ENCODE data around the gene ADGRF5. TPM values are rescaled to one million over a fixed set of nuclear protein-coding genes. Genes with fewer than 3 reads are reported as not detected.

The ADGRF5 gene
- total and polyA plus RNA-seq, 2 experiments from 2014 or later, result not detected

GRCh38 chr6:46918806-46919205, 2.9 kb downstream of the ADGRF5 start:
- no peak for TF ChIP-seq ZNF114 (CRISPR knock-in tag; IDR thresholded peaks at IDR 0.05)
- TF ChIP-seq ZNF331 (CRISPR knock-in tag; IDR thresholded peaks at IDR 0.05; ENCODE audit: low read depth), result no peak
- TF ChIP-seq CTCF (conservative IDR thresholded peaks at IDR 0.05; ENCODE audit: low read depth in 2 of 2), result no peak
- no peak for TF ChIP-seq ZNF462 (CRISPR knock-in tag; IDR thresholded peaks at IDR 0.05)
- no peak for TF ChIP-seq EZH2phosphoT487 (IDR thresholded peaks at IDR 0.05; ENCODE audit: unreplicated experiment)
- no peak for TF ChIP-seq CREB1 (CRISPR knock-in tag; IDR thresholded peaks at IDR 0.05; ENCODE audit: low read depth)
- TF ChIP-seq EZH2 (IDR thresholded peaks at IDR 0.05; ENCODE audit: low read depth, unreplicated experiment), result no peak
- TF ChIP-seq ETS1 (IDR thresholded peaks at IDR 0.05), result no peak
- no peak for TF ChIP-seq REST (IDR thresholded peaks at IDR 0.05; ENCODE audit: unreplicated experiment)
- no peak for TF ChIP-seq STAT1 (IDR thresholded peaks at IDR 0.05; ENCODE audit: unreplicated experiment)
- no peak for TF ChIP-seq NANOG (IDR thresholded peaks at IDR 0.05; ENCODE audit: borderline replicate concordance)
- TF ChIP-seq JUNB (IDR thresholded peaks at IDR 0.05; ENCODE audit: unreplicated experiment), result no peak
- no peak for TF ChIP-seq POLR2AphosphoS5 (IDR thresholded peaks at IDR 0.05; ENCODE audit: low read depth)
- H3K4me1 ChIP-seq (ENCODE audit: insufficient read depth), result no peaks in the 10 kb centered on the region
- no peaks in the 10 kb centered on the region for H3K9me2 ChIP-seq (ENCODE audit: insufficient read depth)
- H3F3A ChIP-seq (replicated peaks; ENCODE audit: low read depth), result no peaks in the 10 kb centered on the region
- no peaks in the 10 kb centered on the region for H3K9me3 Mint-ChIP-seq
- H4K20me1 ChIP-seq (replicated peaks; ENCODE audit: insufficient read depth), result no peaks in the 10 kb centered on the region
- no peak overlapping the region for H3K27ac ChIP-seq (ENCODE audit: low read depth)
- peaks cover 5% of the 10 kb centered on the region for H3K27me3 Mint-ChIP-seq (ENCODE audit: insufficient read depth, low read depth, poor library complexity)
- H3K27me3 ChIP-seq (ENCODE audit: insufficient read depth), result no peaks in the 10 kb centered on the region
- H3K4me3 ChIP-seq, result no peak overlapping the region
- H3K79me2 ChIP-seq (replicated peaks; ENCODE audit: insufficient read depth), result no peaks in the 10 kb centered on the region
- no peaks in the 10 kb centered on the region for H3K36me3 Mint-ChIP-seq (ENCODE audit: low read depth)
- no peak overlapping the region for H3K4me3 Mint-ChIP-seq
- H3K4me1 Mint-ChIP-seq, result no peaks in the 10 kb centered on the region; the same call in 1 of the 3 replicates
- DNase-seq (ENCODE audit: low spot score) (no peak), ATAC-seq (no peak)
- H3K27ac Mint-ChIP-seq, result no peak overlapping the region
- H3K4me2 ChIP-seq, result no peak overlapping the region
- no peaks in the 10 kb centered on the region for H3K36me3 ChIP-seq (ENCODE audit: insufficient read depth)
- peak overlapping the region; percentile 80; the same call in 1 of the 2 replicates for H2AFZ ChIP-seq

Data from GM23338 (cell line).